ENCODE measurements around the gene ZFAND3.
"Not testable (repeated sequence)": the region's sequence is repeated elsewhere in the genome, so short reads cannot be mapped to it uniquely, and the experiment has no call there.

The ZFAND3 gene

DNA sequence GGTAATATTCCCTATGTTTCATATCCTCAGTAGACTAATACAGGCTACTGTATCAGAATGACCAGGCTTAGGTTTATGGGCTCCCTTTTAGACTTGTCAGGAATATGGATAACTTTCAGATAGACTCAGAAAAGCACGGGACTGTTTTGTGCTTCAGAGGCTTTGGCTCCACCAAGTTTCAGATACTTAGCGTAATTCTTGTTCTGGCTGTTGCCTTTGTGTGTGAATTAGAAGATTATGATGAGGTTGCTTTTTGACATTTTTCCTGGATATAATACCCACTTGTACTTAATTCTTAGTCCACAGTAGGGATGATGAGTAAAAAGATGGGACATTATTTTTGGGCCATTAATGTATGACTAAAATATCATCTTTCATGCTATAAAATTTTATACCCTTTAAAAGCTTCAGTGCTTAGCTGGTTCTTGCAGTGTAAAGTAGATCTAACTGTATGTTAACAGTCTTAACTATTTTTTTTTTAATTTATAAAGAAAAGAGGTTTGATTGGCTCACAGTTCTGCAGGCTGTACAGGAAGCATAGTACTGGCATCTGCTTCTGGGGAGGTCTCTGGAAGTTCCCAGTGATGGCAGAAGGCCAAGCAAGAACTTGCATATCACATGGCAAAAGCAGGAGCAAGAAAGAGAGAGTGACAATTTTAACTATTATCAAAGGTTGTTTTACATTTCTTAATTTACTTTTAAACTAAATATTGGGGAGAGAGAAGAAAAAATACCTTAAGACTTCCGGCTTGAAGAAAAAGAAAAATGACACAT, 120.7 kb downstream of the ZFAND3 start:
- no peak for DNase-seq

DNA sequence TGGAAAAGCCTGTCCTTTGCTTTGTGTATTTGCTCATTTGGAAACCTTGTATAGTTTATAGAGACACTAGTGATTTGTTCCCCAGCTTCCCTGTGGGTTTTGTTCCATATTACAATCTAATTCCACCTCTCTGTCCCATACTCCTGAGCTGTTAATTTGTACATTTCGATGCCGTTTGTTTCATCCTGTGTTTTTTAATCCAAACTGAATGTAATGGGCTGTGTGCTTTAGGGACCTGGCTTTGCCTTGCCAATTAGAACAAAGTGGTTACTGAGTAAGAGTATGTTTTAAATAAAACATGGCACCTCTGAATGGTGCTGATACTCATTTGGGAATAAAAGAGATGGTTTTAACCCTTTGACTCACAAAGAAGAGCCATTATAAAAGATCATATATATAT, 122.3 kb downstream of the ZFAND3 start:
- no peak for DNase-seq

- DNase-seq = no peak
Measured at GRCh38 chr6:37942606-37943376, 123.3 kb downstream of the ZFAND3 start.

- no peak for DNase-seq
Measured at GRCh38 chr6:37943436-37944058, 124.0 kb downstream of the ZFAND3 start.

- DNase-seq = no peak
Measured at GRCh38 chr6:37946057-37946456, 126.5 kb downstream of the ZFAND3 start.

- no peak for DNase-seq
Measured at GRCh38 chr6:37947468-37947867, 127.9 kb downstream of the ZFAND3 start.

DNA sequence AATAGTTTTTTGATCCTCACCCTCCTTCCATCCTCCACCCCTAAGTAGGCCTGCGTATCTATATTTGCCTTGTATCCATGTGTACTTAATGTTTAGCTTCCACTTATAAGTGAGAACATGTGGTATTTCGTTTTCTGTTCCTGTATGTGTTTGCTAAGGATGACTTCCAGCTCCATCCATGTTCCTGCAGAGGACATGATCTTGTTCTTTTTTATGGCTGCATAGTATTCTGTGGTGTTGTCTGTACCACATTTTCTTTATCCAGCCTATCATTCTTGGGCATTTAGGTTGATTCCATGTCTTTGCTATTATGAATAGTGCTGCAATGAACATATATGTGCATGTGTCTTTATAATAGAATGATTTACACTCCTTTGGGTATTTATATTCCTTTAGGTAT, 129.1 kb downstream of the ZFAND3 start:
- not testable (repeated sequence) for DNase-seq

GRCh38 chr6:37952027-37952426, 132.5 kb downstream of the ZFAND3 start:
- DNase-seq = no peak

- no peak for DNase-seq
Measured at GRCh38 chr6:37954791-37955190, 135.3 kb downstream of the ZFAND3 start.

DNA sequence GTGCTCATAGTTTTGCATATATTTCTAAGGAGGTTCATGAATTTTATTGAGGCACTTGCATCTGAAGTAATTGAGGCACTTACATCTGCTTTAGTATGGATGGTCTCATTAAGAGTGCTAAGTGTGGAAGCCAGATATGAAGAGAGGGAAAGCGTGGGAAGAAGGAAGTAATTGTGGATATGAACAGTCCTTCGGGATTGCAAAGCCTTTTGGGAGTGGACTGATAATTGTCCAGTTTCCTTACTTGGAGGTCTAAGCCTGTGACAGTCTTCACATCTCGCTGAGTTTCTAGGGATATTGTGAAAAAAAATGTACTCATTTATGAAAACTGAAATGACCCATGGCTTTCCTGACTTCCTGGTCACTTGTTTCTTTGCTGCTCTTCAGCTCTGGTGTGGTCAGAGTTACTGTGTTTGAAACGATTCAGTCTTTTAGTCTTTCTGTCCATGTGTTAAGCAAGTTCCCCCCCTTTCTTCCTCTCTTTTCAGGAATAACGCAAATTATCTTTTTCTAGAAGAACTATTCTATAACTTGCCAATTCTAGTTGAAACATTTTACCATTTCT, 137.3 kb downstream of the ZFAND3 start:
- no peak for DNase-seq

DNA sequence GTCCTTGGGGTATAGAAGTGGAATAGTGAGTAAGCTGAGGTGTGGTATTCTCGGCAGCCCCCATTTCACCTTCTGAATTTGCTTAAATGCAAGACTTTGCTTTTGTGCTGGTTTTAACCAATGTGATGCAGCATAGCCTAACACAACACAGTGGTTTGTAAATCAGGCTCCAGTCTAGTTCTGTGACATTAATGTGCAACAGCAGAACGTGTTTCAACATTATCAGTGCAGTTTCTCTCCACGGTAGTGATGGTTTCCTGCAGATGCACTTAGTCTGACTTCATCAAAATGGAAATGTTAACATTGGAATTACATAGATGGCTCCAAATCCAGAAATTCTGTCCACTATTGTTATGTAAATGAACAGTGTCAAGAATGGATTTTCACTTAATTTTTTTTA, 139.5 kb downstream of the ZFAND3 start:
- DNase-seq = no peak

DNA sequence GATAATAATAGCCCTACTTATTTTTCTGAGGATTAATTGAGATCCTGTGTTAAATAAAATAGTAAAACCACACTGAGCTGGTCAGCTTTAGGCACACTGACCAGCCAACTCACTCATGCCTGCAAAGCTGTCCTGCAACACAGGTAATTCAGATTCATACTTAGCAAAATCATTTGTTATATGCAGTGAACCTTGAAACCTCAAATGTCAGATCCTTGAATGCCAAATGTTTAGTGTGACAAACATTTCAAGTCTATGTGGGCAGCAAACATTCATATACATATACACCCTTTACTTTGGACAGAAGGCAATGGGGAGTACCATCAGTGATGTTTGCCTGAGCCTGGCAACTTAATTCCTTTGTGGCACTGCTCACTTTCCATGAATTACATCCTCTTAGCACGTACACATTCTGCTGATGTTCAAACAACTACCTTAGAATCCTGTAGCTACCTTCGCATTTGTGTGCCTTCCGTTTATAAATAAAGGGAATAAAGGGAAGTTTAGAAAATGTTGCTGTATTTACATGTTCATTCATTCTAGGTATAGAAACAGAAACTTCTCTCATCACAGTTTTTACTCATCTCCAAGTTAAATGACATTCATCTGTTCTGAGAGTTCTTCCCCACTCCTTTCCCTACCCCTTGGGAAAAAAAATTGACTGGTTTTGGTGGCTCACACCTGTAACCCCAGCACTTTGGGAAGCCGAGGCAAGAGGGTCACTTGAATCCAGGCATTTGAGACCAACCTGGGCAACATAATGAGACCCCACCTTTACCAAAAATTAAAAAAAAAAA, 140.8 kb downstream of the ZFAND3 start:
- no peak for DNase-seq

- not testable (repeated sequence) for DNase-seq
Measured at GRCh38 chr6:37962481-37963080, 143.1 kb downstream of the ZFAND3 start.

- no peak for DNase-seq
Measured at GRCh38 chr6:37965964-37966676, 146.6 kb downstream of the ZFAND3 start.

- no peak for DNase-seq
Measured at GRCh38 chr6:37966801-37967200, 147.3 kb downstream of the ZFAND3 start.

DNA sequence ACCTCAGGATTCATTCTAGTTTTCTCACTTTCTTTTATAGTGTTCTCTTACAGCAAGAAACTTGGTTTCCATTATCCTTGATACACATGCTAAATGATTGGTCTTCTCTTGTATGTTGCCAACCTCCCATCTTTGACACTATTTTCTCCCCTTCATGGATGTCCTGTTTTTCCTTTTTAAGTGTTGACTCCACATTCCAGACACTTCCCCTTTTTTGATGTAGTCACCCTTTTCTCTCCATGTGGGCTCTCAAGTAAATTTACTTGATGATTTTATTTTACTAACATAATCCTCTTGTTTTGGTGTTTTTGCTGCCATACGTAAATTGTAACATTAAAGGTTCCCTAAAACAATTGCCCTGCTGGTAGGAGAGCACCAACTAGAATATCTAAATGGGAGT, 148.1 kb downstream of the ZFAND3 start:
- DNase-seq = no peak

GRCh38 chr6:37971266-37971665, 151.7 kb downstream of the ZFAND3 start:
- no peak for DNase-seq

DNA sequence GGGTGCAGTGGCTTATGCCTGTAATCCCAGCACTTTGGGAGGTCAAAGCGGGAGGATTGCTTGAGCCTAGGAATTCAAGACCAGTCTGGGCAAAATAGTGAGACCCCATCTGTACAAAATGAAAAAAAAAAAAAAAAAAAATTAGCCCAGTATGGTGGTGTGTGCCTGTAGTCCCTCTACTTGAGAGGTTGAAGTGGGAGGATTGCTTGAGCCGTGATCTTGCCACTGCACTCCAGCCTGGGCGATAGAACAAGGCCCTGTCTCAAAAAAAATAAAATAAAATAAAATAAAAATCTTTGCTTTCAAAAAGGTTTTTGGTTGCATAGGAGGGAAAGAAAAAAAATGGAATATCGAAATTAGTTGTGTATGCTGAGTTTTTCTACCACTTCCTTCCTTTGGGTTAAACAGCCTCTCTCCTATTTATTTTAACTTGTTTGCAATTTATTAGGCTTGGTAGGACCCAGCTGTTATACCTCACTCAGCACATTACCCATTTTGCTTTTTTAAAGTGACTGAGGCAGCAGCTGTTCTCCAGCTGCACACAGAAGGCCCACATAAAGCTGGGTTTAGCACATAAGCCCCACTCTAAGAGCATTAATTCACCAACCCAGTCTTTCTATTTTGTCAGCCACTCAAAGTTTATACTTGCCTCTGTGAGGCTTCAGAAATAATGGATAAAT, 152.3 kb downstream of the ZFAND3 start:
- no peak for DNase-seq

GRCh38 chr6:37972994-37973757, 153.6 kb downstream of the ZFAND3 start:
- no peak for DNase-seq

GRCh38 chr6:37974381-37974780, 154.9 kb downstream of the ZFAND3 start:
- no peak for DNase-seq
